GM04504 (cell line): ENCODE results near the gene PDE1C.

Experiments
- DNase-seq: peaks from one replicate; pipeline ENCODE4 v3.0.0-alpha.2; 2012; ENCODE audit warnings: low read depth

Gene PDE1C

GRCh38 chr7:31991406-31991805, 78.8 kb downstream of the PDE1C start:
- no peak for DNase-seq

- DNase-seq: no peak
Observed at GRCh38 chr7:31986878-31987518, 83.2 kb downstream of the PDE1C start.

- no peak for DNase-seq
Observed at GRCh38 chr7:31982962-31983361, 87.2 kb downstream of the PDE1C start.

- no peak for DNase-seq
Observed at GRCh38 chr7:31981874-31982390, 88.3 kb downstream of the PDE1C start.

- no peak for DNase-seq
Observed at GRCh38 chr7:31979690-31980330, 90.4 kb downstream of the PDE1C start.

GRCh38 chr7:31975546-31975945, 94.7 kb downstream of the PDE1C start:
- DNase-seq: no peak

GRCh38 chr7:31974351-31974750, 95.9 kb downstream of the PDE1C start:
- DNase-seq: no peak

- DNase-seq: no peak
Observed at GRCh38 chr7:31971049-31971667, 99.0 kb downstream of the PDE1C start.

- DNase-seq: no peak
Observed at GRCh38 chr7:31970501-31970900, 99.7 kb downstream of the PDE1C start.

GRCh38 chr7:31963569-31964175, 106.5 kb downstream of the PDE1C start:
- DNase-seq: no peak

- no peak for DNase-seq
Observed at GRCh38 chr7:31962246-31962645, 108.0 kb downstream of the PDE1C start.

GRCh38 chr7:31958226-31958625, 112.0 kb downstream of the PDE1C start:
- no peak for DNase-seq

GRCh38 chr7:31957756-31958155, 112.5 kb downstream of the PDE1C start:
- DNase-seq: no peak

- DNase-seq: no peak
Observed at GRCh38 chr7:31957090-31957720, 113.0 kb downstream of the PDE1C start.

- no peak for DNase-seq
Observed at GRCh38 chr7:31955641-31956040, 114.6 kb downstream of the PDE1C start.

- no peak for DNase-seq
Observed at GRCh38 chr7:31955021-31955420, 115.2 kb downstream of the PDE1C start.

- no peak for DNase-seq
Observed at GRCh38 chr7:31954500-31954899, 115.7 kb downstream of the PDE1C start.

- no peak for DNase-seq
Observed at GRCh38 chr7:31953432-31953831, 116.8 kb downstream of the PDE1C start.

- DNase-seq: no peak
Observed at GRCh38 chr7:31950091-31950755, 120.0 kb downstream of the PDE1C start.

- DNase-seq: peak; percentile 42
Observed at GRCh38 chr7:31948029-31948428, 122.2 kb downstream of the PDE1C start.

GRCh38 chr7:31940167-31940566, 130.0 kb downstream of the PDE1C start:
- no peak for DNase-seq

GRCh38 chr7:31939076-31939475, 131.1 kb downstream of the PDE1C start:
- DNase-seq: no peak
